Measurements from ENCODE around the gene WDR5B. TPM values are rescaled to one million over a fixed set of nuclear protein-coding genes. Genes with fewer than 3 reads are reported as not detected.
A peak's percentile ranks its signal among the peaks of the same experiment; 100 is the strongest.

The WDR5B gene
- total RNA-seq, 1 experiment from 2014 or later, result 10.5 TPM

GRCh38 chr3:122416966-122417365 lies 1.1 kb upstream of the WDR5B start:
- H3K4me3 ChIP-seq, result peak overlapping the region; percentile 97
- H3K36me3 ChIP-seq, result peaks cover 22% of the 10 kb centered on the region
- no peaks in the 10 kb centered on the region for H3K27me3 ChIP-seq
- peaks cover 2% of the 10 kb centered on the region; the same call in 1 of the 2 replicates for H3K9me3 ChIP-seq
- DNase-seq, result no peak

GRCh38 chr3:122415104-122415744 lies 638 bp downstream of the WDR5B start:
- Histone ChIP-seq H3K9me3 (peaks cover 2% of the 10 kb centered on the region; the same call in 1 of the 2 replicates), H3K4me3 (peak overlapping the region; percentile 97), H3K27me3 (no peaks in the 10 kb centered on the region), H3K36me3 (peaks cover 27% of the 10 kb centered on the region)
- peak; percentile 39 for DNase-seq

- H3K36me3 ChIP-seq, result peaks cover 35% of the 10 kb centered on the region
- no peak overlapping the region for H3K4me3 ChIP-seq
- no peaks in the 10 kb centered on the region for H3K27me3 ChIP-seq
- peaks cover 2% of the 10 kb centered on the region; the same call in 1 of the 2 replicates for H3K9me3 ChIP-seq
- DNase-seq, result no peak
Measured at GRCh38 chr3:122414391-122414790, 1.5 kb downstream of the WDR5B start.

- no peaks in the 10 kb centered on the region for H3K9me3 ChIP-seq
- peaks cover 44% of the 10 kb centered on the region for H3K36me3 ChIP-seq
- H3K4me3 ChIP-seq, result no peak overlapping the region
- DNase-seq, result no peak
- H3K27me3 ChIP-seq, result no peaks in the 10 kb centered on the region
Measured at GRCh38 chr3:122410639-122411038, 5.2 kb downstream of the WDR5B start.

- DNase-seq, result no peak
- Histone ChIP-seq H3K9me3 (no peaks in the 10 kb centered on the region), H3K4me3 (no peak overlapping the region), H3K27me3 (no peaks in the 10 kb centered on the region), H3K36me3 (peaks cover 44% of the 10 kb centered on the region)
Measured at GRCh38 chr3:122410111-122410510, 5.8 kb downstream of the WDR5B start.

- Histone ChIP-seq H3K27me3 (no peaks in the 10 kb centered on the region), H3K36me3 (peaks cover 44% of the 10 kb centered on the region), H3K4me3 (no peak overlapping the region)
Measured at GRCh38 chr3:122409446-122409845, 6.4 kb downstream of the WDR5B start.

GRCh38 chr3:122407946-122408345 lies 7.9 kb downstream of the WDR5B start:
- no peaks in the 10 kb centered on the region for H3K27me3 ChIP-seq
- DNase-seq, result no peak
- H3K9me3 ChIP-seq, result no peaks in the 10 kb centered on the region
- no peak overlapping the region for H3K4me3 ChIP-seq
- H3K36me3 ChIP-seq, result peaks cover 44% of the 10 kb centered on the region

More at GRCh38 chr3:122409446-122409845, 6.4 kb downstream of the WDR5B start:
- DNase-seq, result no peak
- no peaks in the 10 kb centered on the region for H3K9me3 ChIP-seq

- H3K27me3 ChIP-seq, result no peaks in the 10 kb centered on the region
- H3K4me3 ChIP-seq, result no peak overlapping the region
- DNase-seq, result no peak
- H3K36me3 ChIP-seq, result peaks cover 30% of the 10 kb centered on the region
- H3K9me3 ChIP-seq, result no peaks in the 10 kb centered on the region
Measured at GRCh38 chr3:122406198-122406597, 9.7 kb downstream of the WDR5B start.

GRCh38 chr3:122405015-122405414 lies 10.8 kb downstream of the WDR5B start:
- Histone ChIP-seq H3K27me3 (no peaks in the 10 kb centered on the region), H3K4me3 (no peak overlapping the region), H3K36me3 (peaks cover 20% of the 10 kb centered on the region), H3K9me3 (no peaks in the 10 kb centered on the region)
- no peak for DNase-seq

GRCh38 chr3:122403489-122403888 lies 12.4 kb downstream of the WDR5B start:
- Histone ChIP-seq H3K9me3 (no peaks in the 10 kb centered on the region), H3K36me3 (peaks cover 14% of the 10 kb centered on the region), H3K27me3 (no peaks in the 10 kb centered on the region), H3K4me3 (no peak overlapping the region)
- no peak for DNase-seq

- H3K9me3 ChIP-seq, result no peaks in the 10 kb centered on the region
- H3K4me3 ChIP-seq, result no peak overlapping the region
- no peak for DNase-seq
- 0 out of 2 replicates have a peak, but pooled peaks cover 2% of the 10 kb centered on the region for H3K27me3 ChIP-seq
- no peaks in the 10 kb centered on the region; the same call in none of the 2 replicates for H3K36me3 ChIP-seq
Measured at GRCh38 chr3:122398920-122399319, 16.9 kb downstream of the WDR5B start.

GRCh38 chr3:122397201-122397600 lies 18.7 kb downstream of the WDR5B start:
- no peak for DNase-seq
- Histone ChIP-seq H3K27me3 (0 out of 2 replicates have a peak, but pooled peaks cover 2% of the 10 kb centered on the region), H3K4me3 (no peak overlapping the region), H3K9me3 (no peaks in the 10 kb centered on the region), H3K36me3 (no peaks in the 10 kb centered on the region; the same call in 1 of the 2 replicates)

GRCh38 chr3:122396511-122396910 lies 19.4 kb downstream of the WDR5B start:
- H3K9me3 ChIP-seq, result no peaks in the 10 kb centered on the region
- no peaks in the 10 kb centered on the region; the same call in 1 of the 2 replicates for H3K36me3 ChIP-seq
- no peak overlapping the region for H3K4me3 ChIP-seq
- DNase-seq, result no peak
- 0 out of 2 replicates have a peak, but pooled peaks cover 2% of the 10 kb centered on the region for H3K27me3 ChIP-seq

- Histone ChIP-seq H3K9me3 (no peaks in the 10 kb centered on the region), H3K4me3 (no peak overlapping the region), H3K36me3 (no peaks in the 10 kb centered on the region; the same call in 1 of the 2 replicates), H3K27me3 (0 out of 2 replicates have a peak, but pooled peaks cover 2% of the 10 kb centered on the region)
- no peak for DNase-seq
Measured at GRCh38 chr3:122395582-122395981, 20.3 kb downstream of the WDR5B start.

- DNase-seq, result no peak
- H3K9me3 ChIP-seq, result no peaks in the 10 kb centered on the region
- 0 out of 2 replicates have a peak, but pooled peaks cover 2% of the 10 kb centered on the region for H3K27me3 ChIP-seq
- H3K36me3 ChIP-seq, result no peaks in the 10 kb centered on the region; the same call in 1 of the 2 replicates
- H3K4me3 ChIP-seq, result no peak overlapping the region
Measured at GRCh38 chr3:122394173-122394572, 21.7 kb downstream of the WDR5B start.

- no peak overlapping the region for H3K4me3 ChIP-seq
- no peaks in the 10 kb centered on the region; the same call in 1 of the 2 replicates for H3K36me3 ChIP-seq
- H3K27me3 ChIP-seq, result 0 out of 2 replicates have a peak, but pooled peaks cover 2% of the 10 kb centered on the region
- H3K9me3 ChIP-seq, result no peaks in the 10 kb centered on the region
- no peak for DNase-seq
Measured at GRCh38 chr3:122392868-122393844, 22.7 kb downstream of the WDR5B start.
